Measurements from ENCODE around the gene ZDHHC12.

GRCh38 chr9:128702949-128703615 lies 20.8 kb downstream of the ZDHHC12 start:
- TF ChIP-seq CTCF (conservative IDR thresholded peaks at IDR 0.05; ENCODE audit: low read length) (no peak), EZH2phosphoT487 (IDR thresholded peaks at IDR 0.05; ENCODE audit: borderline replicate concordance, low read depth, low read length) (no peak)
